CD14-positive monocyte (primary cell): ENCODE data around the gene LEKR1. TPM values are rescaled to one million over a fixed set of nuclear protein-coding genes. Genes with fewer than 3 reads are reported as not detected.
"Not testable (repeated sequence)": the region's sequence is repeated elsewhere in the genome, so short reads cannot be mapped to it uniquely, and the experiment has no call there.

Experiments
- DNase-seq, 3 donors: peaks; one replicate each; pipeline ENCODE4 v3.0.0-alpha.2; 2011 to 2022
- H2AFZ ChIP-seq: 2 replicates; pipeline ENCODE4 v1.6.0; 2012; ENCODE audit warnings: mild to moderate bottlenecking, low read depth, low read length, inconsistent platforms; ENCODE audit not compliant: insufficient read depth, poor library complexity, severe bottlenecking
- H3K27ac ChIP-seq, 2 donors: 1 replicate in 1 of 2; 2 replicates in 1 of 2; pipeline ENCODE4 v1.5.1; 2012 to 2013; ENCODE audit warnings: low read length in 2 of 2, control low read depth in 1 of 2, inconsistent platforms in 1 of 2, low read depth in 1 of 2, mild to moderate bottlenecking in 1 of 2
- H3K27me3 ChIP-seq, 2 donors: one replicate each; pipeline versions ENCODE4 v1.6.0 to v1.6.1; 2011 to 2013; ENCODE audit warnings: low read length in 2 of 2; ENCODE audit not compliant: control insufficient read depth in 2 of 2, insufficient read depth in 2 of 2
- H3K36me3 ChIP-seq, 2 donors: replicated peaks in 1 of 2; 1 replicate in 1 of 2; 2 replicates in 1 of 2; pipeline versions ENCODE4 v1.5.1 to v1.6.1; 2012 to 2013; ENCODE audit warnings: low read length in 2 of 2, control low read depth in 1 of 2, inconsistent platforms in 1 of 2, mild to moderate bottlenecking in 1 of 2; ENCODE audit not compliant: insufficient read depth in 2 of 2, control insufficient read depth in 1 of 2
- H3K4me1 ChIP-seq, 2 donors: 1 replicate in 1 of 2; 2 replicates in 1 of 2; pipeline versions ENCODE4 v1.5.1 to v1.6.1; 2012 to 2013; ENCODE audit warnings: low read length in 2 of 2, control low read depth in 1 of 2, inconsistent platforms in 1 of 2, mild to moderate bottlenecking in 1 of 2, moderate library complexity in 1 of 2; ENCODE audit not compliant: insufficient read depth in 2 of 2, control insufficient read depth in 1 of 2
- H3K4me2 ChIP-seq: replicated peaks from 2 replicates; pipeline ENCODE3; 2012; ENCODE audit warnings: low read length, moderate library complexity, mild to moderate bottlenecking; ENCODE audit not compliant: poor library complexity, severe bottlenecking; ENCODE audit errors: extremely low read depth
- H3K4me3 ChIP-seq, 3 experiments: fragments of 200-600 bp in 1 of 3; sonication (generic) in 1 of 3; replicated peaks in 1 of 3; 1 replicate in 2 of 3; 2 replicates in 1 of 3; pipeline ENCODE4 v1.5.1; 2011 to 2013; ENCODE audit warnings: low read length in 3 of 3, mild to moderate bottlenecking in 3 of 3, control low read depth in 2 of 3, low read depth in 2 of 3, inconsistent platforms in 1 of 3, moderate library complexity in 1 of 3
- H3K79me2 ChIP-seq: 2 replicates; pipeline ENCODE4 v1.6.0; 2012; ENCODE audit warnings: mild to moderate bottlenecking, control low read depth, inconsistent platforms, low read length, moderate library complexity; ENCODE audit not compliant: insufficient read depth
- H3K9ac ChIP-seq: 2 replicates; pipeline ENCODE4 v1.6.0; 2017; ENCODE audit warnings: low read length, mild to moderate bottlenecking; ENCODE audit not compliant: insufficient read depth, poor library complexity, severe bottlenecking
- H3K9me3 ChIP-seq, 2 donors: replicated peaks in 1 of 2; 1 replicate in 1 of 2; 2 replicates in 1 of 2; pipeline versions ENCODE4 v1.5.1 to v1.6.1; 2012 to 2013; ENCODE audit warnings: low read length in 2 of 2, control low read depth in 1 of 2; ENCODE audit not compliant: control insufficient read depth in 1 of 2, insufficient read depth in 1 of 2
- H4K20me1 ChIP-seq: 2 replicates; pipeline ENCODE4 v1.6.0; 2012; ENCODE audit warnings: mild to moderate bottlenecking, low read length, control low read depth, moderate library complexity; ENCODE audit not compliant: insufficient read depth
- H3K27ac Mint-ChIP-seq, 7 donors: one replicate each; pipeline ENCODE4 v1.8.0; 2020; ENCODE audit warnings: mild to moderate bottlenecking in 7 of 7, mixed read lengths in 7 of 7, moderate library complexity in 6 of 7, inconsistent platforms in 2 of 7
- H3K27me3 Mint-ChIP-seq, 3 donors: one replicate each; pipeline ENCODE4 v1.8.0; 2021 to 2022; ENCODE audit warnings: low read depth in 3 of 3, mild to moderate bottlenecking in 3 of 3, mixed read lengths in 3 of 3, moderate library complexity in 3 of 3, inconsistent platforms in 1 of 3
- H3K36me3 Mint-ChIP-seq, 2 donors: one replicate each; pipeline ENCODE4 v1.8.0; 2020; ENCODE audit warnings: mixed read lengths in 2 of 2, inconsistent platforms in 1 of 2, mild to moderate bottlenecking in 1 of 2
- H3K4me1 Mint-ChIP-seq: one replicate; pipeline ENCODE4 v1.8.0; 2020; ENCODE audit warnings: mild to moderate bottlenecking, mixed read lengths
- H3K4me3 Mint-ChIP-seq, 2 donors: one replicate each; pipeline ENCODE4 v1.8.0; 2020; ENCODE audit warnings: mild to moderate bottlenecking in 2 of 2, mixed read lengths in 2 of 2, moderate library complexity in 1 of 2
- H3K9me3 Mint-ChIP-seq, 7 donors: one replicate each; pipeline ENCODE4 v1.8.0; 2020 to 2022; ENCODE audit warnings: mixed read lengths in 7 of 7, mild to moderate bottlenecking in 6 of 7, moderate library complexity in 6 of 7, inconsistent platforms in 2 of 7
- CTCF ChIP-seq: fragments of 200-600 bp; IDR thresholded peaks from one replicate; pipeline ENCODE4 v1.8.0; 2022; ENCODE audit warnings: antibody characterized with exemption, mild to moderate bottlenecking
- WGBS: methylation state at CpG from one replicate; pipeline ENCODE4 v1.1.5; 2013; ENCODE audit warnings: missing lambda C conversion rate; ENCODE audit not compliant: insufficient coverage; 5-methylcytosine and 5-hydroxymethylcytosine counted together
- intact Hi-C, 2 donors: fragments of 100-400 bp; cut with micrococcal nuclease; formaldehyde crosslinking; loops; one replicate each; pipeline versions ENCODE4 v1.15.0 to v1.15.1; 2023
- polyA plus RNA-seq, 3 donors: library from polyadenylated mRNA; depleted of rRNA in 1 of 3; unstranded in 2 of 3; stranded (reverse) in 1 of 3; fragments of 300-500 nt in 2 of 3; fragments of >200 nt in 1 of 3; fragmentation: Illumina TruSeq in 2 of 3; gene quantifications; 1 replicate in 2 of 3; 2 replicates in 1 of 3; pipeline ENCODE4 v1.2.3, GENCODE V29; 2012 to 2021

The LEKR1 gene
- polyA plus RNA-seq, 3 donors: 0.51 to 0.80 TPM; not detected in 1

- no peak overlapping the region for H3K27ac Mint-ChIP-seq
Observed at GRCh38 chr3:156820692-156821080, 5.5 kb upstream of the LEKR1 start.

GRCh38 chr3:156822626-156823260 lies 3.4 kb upstream of the LEKR1 start:
- H3K27me3 Mint-ChIP-seq, H3K9me3 Mint-ChIP-seq, H3K36me3 Mint-ChIP-seq, H3K4me2 ChIP-seq, H3K79me2 ChIP-seq, DNase-seq, H4K20me1 ChIP-seq, H3K27ac ChIP-seq, H2AFZ ChIP-seq, H3K4me3 ChIP-seq, H3K9ac ChIP-seq, H3K36me3 ChIP-seq, H3K4me3 Mint-ChIP-seq, H3K27me3 ChIP-seq, intact Hi-C loops, H3K27ac Mint-ChIP-seq, H3K9me3 ChIP-seq: not testable (repeated sequence)
- WGBS: 99% methylated on average over 24 of the region's 32 CpGs
- H3K4me1 ChIP-seq: peaks cover 15 to 25% of the 10 kb centered on the region in 2 donors
- H3K4me1 Mint-ChIP-seq: peaks cover 20% of the 10 kb centered on the region

More at GRCh38 chr3:156820692-156821080, 5.5 kb upstream of the LEKR1 start:
- Mint-ChIP-seq H3K27me3 (peaks cover 5 to 10% (median 6%) of the 10 kb centered on the region in 3 donors), H3K36me3 (no peaks in the 10 kb centered on the region), H3K4me1 (peaks cover 22% of the 10 kb centered on the region), H3K4me3 (no peak overlapping the region), H3K9me3 (peaks cover 0 to 2% (median 0%) of the 10 kb centered on the region in 7 donors)
- H3K4me1 ChIP-seq: peaks cover 20 to 24% of the 10 kb centered on the region in 2 donors
- no peak overlapping the region for H3K4me2 ChIP-seq
- H3K9me3 ChIP-seq: no peaks in the 10 kb centered on the region
- no peaks in the 10 kb centered on the region for H3K27me3 ChIP-seq
- no peak overlapping the region for H3K4me3 ChIP-seq
- no peaks in the 10 kb centered on the region for H3K79me2 ChIP-seq
- intact Hi-C loops: no loop called here
- H4K20me1 ChIP-seq: no peaks in the 10 kb centered on the region
- H3K9ac ChIP-seq: no peak overlapping the region
- no peak overlapping the region for H2AFZ ChIP-seq
- DNase-seq: peak in 2 of 3 donors; percentile 25 to 36
- no peaks in the 10 kb centered on the region for H3K36me3 ChIP-seq
- TF ChIP-seq CTCF: no peak
- no peak overlapping the region for H3K27ac ChIP-seq
